Left ventricle myocardium inferior (tissue), 1 donor: Measurements from ENCODE around the gene CEP170B. TPM values are rescaled to one million over a fixed set of nuclear protein-coding genes. Genes with fewer than 3 reads are reported as not detected.
A peak's percentile ranks its signal among the peaks of the same experiment; 100 is the strongest.

Experiments used
- DNase-seq: peaks from one replicate; pipeline ENCODE4 v3.0.0-alpha.2; 2020
- H3K27ac ChIP-seq: fragments of 200-600 bp; replicated peaks from 2 replicates; pipeline ENCODE4 v1.8.0; 2021
- H3K27me3 ChIP-seq: fragments of 200-600 bp; 2 replicates; pipeline ENCODE4 v1.8.0; 2021; ENCODE audit warnings: low read depth
- H3K36me3 ChIP-seq: fragments of 200-600 bp; 2 replicates; pipeline ENCODE4 v1.8.0; 2021
- H3K4me1 ChIP-seq: fragments of 200-600 bp; 2 replicates; pipeline ENCODE4 v1.8.0; 2021
- H3K4me3 ChIP-seq: fragments of 200-600 bp; 2 replicates; pipeline ENCODE4 v1.8.0; 2021; ENCODE audit warnings: mild to moderate bottlenecking, moderate library complexity
- H3K9me3 ChIP-seq: fragments of 200-600 bp; replicated peaks from 2 replicates; pipeline ENCODE4 v1.8.0; 2021
- intact Hi-C: fragments of 100-400 bp; cut with micrococcal nuclease; formaldehyde crosslinking; loops from one replicate; pipeline ENCODE4 v1.11.0; 2022
- total RNA-seq: library from RNA; stranded (reverse); fragmentation: NEBNext Ultra II Directional; extraction: Animal tissue kit (Norgen Biotek cat#: 25700); gene quantifications from one replicate; pipeline ENCODE4 v1.2.1, GENCODE V29; 2021
- TF ChIP-seq, protein P1 (sequence below): fragments of 200-600 bp; IDR thresholded peaks from 2 replicates; pipeline ENCODE4 v1.8.0; 2021; ENCODE audit warnings: antibody characterized with exemption, mild to moderate bottlenecking, borderline replicate concordance
- donor health status: DM: no; HTN: yes; CAD: no; lungs with severe emphysema.

The CEP170B gene
- total RNA-seq, 1 donor from 2014 or later = 11.7 TPM

GRCh38 chr14:104841730-104842129 is 23.3 kb upstream of the CEP170B start:
- Histone ChIP-seq H3K4me1 (peaks cover 17% of the 10 kb centered on the region), H3K36me3 (no peaks in the 10 kb centered on the region), H3K27ac (no peak overlapping the region), H3K4me3 (no peak overlapping the region), H3K9me3 (no peaks in the 10 kb centered on the region), H3K27me3 (peaks cover 60% of the 10 kb centered on the region)
- intact Hi-C loops = no loop called here
- TF ChIP-seq, protein P1, sequence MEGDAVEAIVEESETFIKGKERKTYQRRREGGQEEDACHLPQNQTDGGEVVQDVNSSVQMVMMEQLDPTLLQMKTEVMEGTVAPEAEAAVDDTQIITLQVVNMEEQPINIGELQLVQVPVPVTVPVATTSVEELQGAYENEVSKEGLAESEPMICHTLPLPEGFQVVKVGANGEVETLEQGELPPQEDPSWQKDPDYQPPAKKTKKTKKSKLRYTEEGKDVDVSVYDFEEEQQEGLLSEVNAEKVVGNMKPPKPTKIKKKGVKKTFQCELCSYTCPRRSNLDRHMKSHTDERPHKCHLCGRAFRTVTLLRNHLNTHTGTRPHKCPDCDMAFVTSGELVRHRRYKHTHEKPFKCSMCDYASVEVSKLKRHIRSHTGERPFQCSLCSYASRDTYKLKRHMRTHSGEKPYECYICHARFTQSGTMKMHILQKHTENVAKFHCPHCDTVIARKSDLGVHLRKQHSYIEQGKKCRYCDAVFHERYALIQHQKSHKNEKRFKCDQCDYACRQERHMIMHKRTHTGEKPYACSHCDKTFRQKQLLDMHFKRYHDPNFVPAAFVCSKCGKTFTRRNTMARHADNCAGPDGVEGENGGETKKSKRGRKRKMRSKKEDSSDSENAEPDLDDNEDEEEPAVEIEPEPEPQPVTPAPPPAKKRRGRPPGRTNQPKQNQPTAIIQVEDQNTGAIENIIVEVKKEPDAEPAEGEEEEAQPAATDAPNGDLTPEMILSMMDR = no peak
- DNase-seq = no peak

DNA sequence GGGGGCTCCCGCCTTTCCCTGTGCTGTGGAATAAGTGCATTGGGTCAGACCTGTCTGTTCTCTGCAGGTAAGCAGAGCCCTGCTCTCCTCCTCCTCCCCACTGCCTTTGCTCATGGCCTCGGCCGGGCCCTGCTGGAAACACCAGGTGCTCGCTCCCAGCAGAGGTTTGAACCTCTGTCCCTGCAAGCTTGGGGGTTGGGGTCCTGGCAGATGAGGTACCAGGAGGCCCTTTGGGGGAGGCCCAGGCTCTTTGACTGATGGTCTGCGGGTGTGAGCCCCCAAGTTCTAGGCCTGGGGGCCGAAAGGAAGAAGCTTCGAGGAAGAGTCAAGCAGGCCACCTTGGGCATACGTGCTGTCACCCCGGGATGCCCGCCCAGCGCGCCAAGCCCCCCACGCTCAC is 22.1 kb upstream of the CEP170B start:
- TF ChIP-seq, protein P1 = no peak
- Histone ChIP-seq H3K4me1 (peaks cover 17% of the 10 kb centered on the region), H3K36me3 (no peaks in the 10 kb centered on the region), H3K27me3 (peaks cover 72% of the 10 kb centered on the region), H3K9me3 (no peaks in the 10 kb centered on the region), H3K4me3 (peak overlapping the region; percentile 65), H3K27ac (no peak overlapping the region)
- DNase-seq = no peak
- intact Hi-C loops = no loop called here

- intact Hi-C loops = no loop called here
- TF ChIP-seq, protein P1 = no peak
- Histone ChIP-seq H3K4me1 (peaks cover 17% of the 10 kb centered on the region), H3K9me3 (no peaks in the 10 kb centered on the region), H3K4me3 (peak overlapping the region; percentile 65), H3K36me3 (no peaks in the 10 kb centered on the region), H3K27ac (no peak overlapping the region), H3K27me3 (peaks cover 77% of the 10 kb centered on the region)
- no peak for DNase-seq
Observed at GRCh38 chr14:104843442-104844305, 21.4 kb upstream of the CEP170B start.

DNA sequence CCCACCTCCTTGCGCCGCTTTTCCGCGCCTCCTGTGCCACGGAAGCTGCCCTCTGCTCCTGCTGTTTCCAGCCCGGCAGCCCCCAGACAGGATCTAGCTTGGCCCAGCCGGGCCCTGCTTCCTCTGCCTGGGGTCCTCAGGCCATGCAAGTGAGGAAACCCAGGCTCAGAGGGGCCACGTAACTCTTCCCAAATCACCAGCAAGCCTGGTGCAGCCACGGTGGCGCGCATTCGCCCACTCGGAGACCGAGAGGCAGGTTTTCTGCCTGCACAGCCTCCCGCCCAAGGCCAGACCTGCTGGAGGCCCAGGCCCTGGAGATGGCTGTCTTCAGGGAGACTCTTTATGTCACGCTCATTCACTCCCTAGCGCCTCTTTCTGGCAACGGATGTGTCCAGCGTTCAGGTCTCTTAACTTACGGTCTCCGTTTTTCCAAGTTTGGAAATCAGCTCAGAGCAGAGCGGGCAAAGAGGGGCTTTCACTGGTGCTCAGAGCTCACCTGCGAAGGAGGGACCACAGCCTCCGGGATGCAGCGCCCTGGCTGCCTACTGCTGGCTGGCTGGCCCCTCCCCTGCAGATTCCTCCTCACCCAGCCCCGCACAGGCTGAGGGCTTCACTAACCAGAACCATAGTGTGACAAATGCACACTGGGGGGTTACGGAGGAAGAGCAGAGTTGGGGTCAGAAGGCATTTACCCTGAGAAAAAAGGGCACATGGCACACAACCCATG is 20.6 kb upstream of the CEP170B start:
- Histone ChIP-seq H3K27me3 (peaks cover 85% of the 10 kb centered on the region), H3K4me1 (peaks cover 17% of the 10 kb centered on the region), H3K36me3 (no peaks in the 10 kb centered on the region), H3K9me3 (no peaks in the 10 kb centered on the region), H3K4me3 (peak overlapping the region; percentile 65), H3K27ac (no peak overlapping the region)
- DNase-seq = no peak
- TF ChIP-seq, protein P1 = no peak
- intact Hi-C loops = no loop called here

DNA sequence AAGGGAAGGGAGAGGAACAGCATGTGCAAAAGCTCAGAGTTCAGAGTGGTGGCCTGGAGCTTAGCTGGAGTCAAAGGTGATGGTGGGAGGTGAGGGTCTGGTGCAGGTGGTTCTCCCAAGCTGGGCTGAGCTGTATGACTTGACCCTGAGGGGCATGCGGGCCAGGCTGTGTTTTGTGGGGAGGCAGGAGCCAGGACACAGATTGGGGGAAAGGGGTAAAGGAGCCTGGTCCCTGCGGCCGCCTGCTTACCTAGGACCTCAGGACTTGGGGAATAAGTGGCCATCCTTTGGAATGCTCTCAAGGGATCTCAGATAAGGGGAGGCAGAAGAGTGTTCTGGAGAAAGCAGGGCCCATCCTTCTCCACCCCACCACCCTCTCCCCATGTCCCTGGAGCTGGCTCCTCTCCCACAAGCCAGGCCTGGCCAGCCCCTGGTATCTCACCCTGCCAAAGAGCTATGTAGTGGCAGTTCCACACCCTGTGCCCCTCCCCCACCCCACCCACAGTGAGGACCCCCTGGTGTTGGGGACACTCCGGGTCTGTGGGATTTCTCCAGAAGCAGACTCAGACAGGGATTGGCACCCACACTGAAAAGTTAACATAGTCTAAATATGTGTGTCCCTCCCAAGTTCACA is 19.9 kb upstream of the CEP170B start:
- no peaks in the 10 kb centered on the region for H3K9me3 ChIP-seq
- TF ChIP-seq, protein P1 = no peak
- intact Hi-C loops = no loop called here
- H3K4me3 ChIP-seq = no peak overlapping the region
- H3K36me3 ChIP-seq = no peaks in the 10 kb centered on the region
- no peak overlapping the region for H3K27ac ChIP-seq
- H3K4me1 ChIP-seq = peaks cover 17% of the 10 kb centered on the region
- peaks cover 86% of the 10 kb centered on the region for H3K27me3 ChIP-seq
- no peak for DNase-seq
